Testis (tissue), 2 donors: ENCODE measurements around the gene TNFSF11.

ENCODE experiments used
- POLR2A ChIP-seq: fragments of 450-650 bp; IDR thresholded peaks from one replicate; pipeline ENCODE4 v1.6.1; 2017; ENCODE audit warnings: antibody characterized with exemption, mild to moderate bottlenecking, moderate library complexity
- TF ChIP-seq, protein P1 (sequence below), 3 experiments: fragments of 450-650 bp in 2 of 3; fragments of 200-600 bp in 1 of 3; sonication (generic) in 1 of 3; IDR thresholded peaks; one replicate each; pipeline ENCODE4 v1.5.1; 2016 to 2019; ENCODE audit warnings: antibody characterized with exemption in 3 of 3, mild to moderate bottlenecking in 2 of 3, moderate library complexity in 1 of 3

DNA sequence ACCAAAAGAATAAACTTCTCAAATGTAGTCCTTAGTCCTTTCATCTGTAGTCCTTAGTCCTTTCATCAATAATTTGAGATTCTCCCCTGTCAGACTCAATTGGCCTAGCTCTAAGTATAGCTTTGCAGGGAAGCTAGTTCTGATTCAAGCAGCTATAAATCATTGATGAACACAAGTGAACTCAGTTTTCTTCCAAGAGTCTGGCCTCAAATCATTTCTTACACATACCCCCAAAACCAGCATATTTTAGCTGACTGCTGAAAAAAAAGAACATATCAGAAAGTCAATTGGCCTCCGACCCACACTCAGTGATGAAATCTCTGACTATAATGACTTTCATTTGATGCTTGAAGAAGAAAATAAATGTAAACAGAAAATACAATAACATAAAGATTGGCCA, 64.9 kb downstream of the TNFSF11 start:
- TF ChIP-seq, protein P1, sequence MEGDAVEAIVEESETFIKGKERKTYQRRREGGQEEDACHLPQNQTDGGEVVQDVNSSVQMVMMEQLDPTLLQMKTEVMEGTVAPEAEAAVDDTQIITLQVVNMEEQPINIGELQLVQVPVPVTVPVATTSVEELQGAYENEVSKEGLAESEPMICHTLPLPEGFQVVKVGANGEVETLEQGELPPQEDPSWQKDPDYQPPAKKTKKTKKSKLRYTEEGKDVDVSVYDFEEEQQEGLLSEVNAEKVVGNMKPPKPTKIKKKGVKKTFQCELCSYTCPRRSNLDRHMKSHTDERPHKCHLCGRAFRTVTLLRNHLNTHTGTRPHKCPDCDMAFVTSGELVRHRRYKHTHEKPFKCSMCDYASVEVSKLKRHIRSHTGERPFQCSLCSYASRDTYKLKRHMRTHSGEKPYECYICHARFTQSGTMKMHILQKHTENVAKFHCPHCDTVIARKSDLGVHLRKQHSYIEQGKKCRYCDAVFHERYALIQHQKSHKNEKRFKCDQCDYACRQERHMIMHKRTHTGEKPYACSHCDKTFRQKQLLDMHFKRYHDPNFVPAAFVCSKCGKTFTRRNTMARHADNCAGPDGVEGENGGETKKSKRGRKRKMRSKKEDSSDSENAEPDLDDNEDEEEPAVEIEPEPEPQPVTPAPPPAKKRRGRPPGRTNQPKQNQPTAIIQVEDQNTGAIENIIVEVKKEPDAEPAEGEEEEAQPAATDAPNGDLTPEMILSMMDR (IDR thresholded peaks at IDR 0.05): no peak
- TF ChIP-seq POLR2A: no peak
